ENCODE results near the gene TMEM132E. TPM values are rescaled to one million over a fixed set of nuclear protein-coding genes. Genes with fewer than 3 reads are reported as not detected.
"Not testable (repeated sequence)": the region's sequence is repeated elsewhere in the genome, so short reads cannot be mapped to it uniquely, and the experiment has no call there.

Gene TMEM132E
- total RNA-seq, 3 donors from 2014 or later (not counting 1 experiment from before 2014, with no cell fraction given) = 0.05 to 0.08 TPM; not detected in 1

DNA sequence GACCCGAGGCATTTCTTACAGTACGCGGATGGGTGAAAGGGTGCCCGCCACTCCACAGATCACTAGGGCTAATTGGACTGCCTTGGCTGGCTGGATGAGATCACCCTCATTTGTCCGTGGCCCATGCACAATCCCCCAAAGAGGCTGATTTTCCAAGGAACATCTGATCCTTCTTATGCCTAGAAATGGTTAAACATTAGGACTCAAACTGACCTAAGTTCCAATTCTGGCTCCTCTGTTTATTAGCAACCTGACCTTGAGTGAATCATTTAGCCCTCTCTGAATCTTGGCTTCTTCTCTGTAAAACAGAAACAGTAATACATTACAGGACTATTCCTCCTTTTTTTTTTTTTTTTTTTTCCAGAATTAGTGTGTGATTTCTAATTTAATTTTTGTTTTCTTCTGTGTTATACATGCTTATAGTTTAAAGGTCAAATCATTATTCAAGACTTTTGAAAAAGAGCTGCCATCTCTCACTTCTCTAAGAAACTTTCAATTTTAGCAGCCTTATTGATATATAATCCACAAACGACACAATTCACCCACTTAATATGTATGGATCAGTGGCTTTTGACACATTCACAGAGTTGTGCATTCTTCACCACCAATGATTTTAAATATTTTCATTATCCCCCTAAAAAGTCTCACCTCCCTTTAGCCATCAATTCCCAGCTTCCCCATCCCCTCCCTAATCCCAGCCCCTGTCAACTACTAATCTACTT lies 45.4 kb upstream of the TMEM132E start:
- no peaks in the 10 kb centered on the region for H3K4me1 ChIP-seq (ENCODE audit: control insufficient read depth, insufficient read depth, low read length)
- intact Hi-C loops (cut with micrococcal nuclease) = no loop called here
- no peak overlapping the region for H3K27ac ChIP-seq (ENCODE audit: low read length)
- no peaks in the 10 kb centered on the region for H3K9me3 ChIP-seq (ENCODE audit: control insufficient read depth, insufficient read depth, low read length)
- TF ChIP-seq, protein P1, sequence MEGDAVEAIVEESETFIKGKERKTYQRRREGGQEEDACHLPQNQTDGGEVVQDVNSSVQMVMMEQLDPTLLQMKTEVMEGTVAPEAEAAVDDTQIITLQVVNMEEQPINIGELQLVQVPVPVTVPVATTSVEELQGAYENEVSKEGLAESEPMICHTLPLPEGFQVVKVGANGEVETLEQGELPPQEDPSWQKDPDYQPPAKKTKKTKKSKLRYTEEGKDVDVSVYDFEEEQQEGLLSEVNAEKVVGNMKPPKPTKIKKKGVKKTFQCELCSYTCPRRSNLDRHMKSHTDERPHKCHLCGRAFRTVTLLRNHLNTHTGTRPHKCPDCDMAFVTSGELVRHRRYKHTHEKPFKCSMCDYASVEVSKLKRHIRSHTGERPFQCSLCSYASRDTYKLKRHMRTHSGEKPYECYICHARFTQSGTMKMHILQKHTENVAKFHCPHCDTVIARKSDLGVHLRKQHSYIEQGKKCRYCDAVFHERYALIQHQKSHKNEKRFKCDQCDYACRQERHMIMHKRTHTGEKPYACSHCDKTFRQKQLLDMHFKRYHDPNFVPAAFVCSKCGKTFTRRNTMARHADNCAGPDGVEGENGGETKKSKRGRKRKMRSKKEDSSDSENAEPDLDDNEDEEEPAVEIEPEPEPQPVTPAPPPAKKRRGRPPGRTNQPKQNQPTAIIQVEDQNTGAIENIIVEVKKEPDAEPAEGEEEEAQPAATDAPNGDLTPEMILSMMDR (IDR thresholded peaks at IDR 0.05) = no peak
- Mint-ChIP-seq H3K27ac (no peak overlapping the region), H3K4me1 (no peaks in the 10 kb centered on the region), H3K9me3 (no peaks in the 10 kb centered on the region), H3K36me3 (no peaks in the 10 kb centered on the region), H3K27me3 (ENCODE audit: low read depth in 2 of 2) (peaks cover 23 to 59% of the 10 kb centered on the region in 2 donors), H3K4me3 (no peak overlapping the region)
- WGBS (ENCODE audit: insufficient coverage) = 90% methylated on average over 6 of the region's 6 CpGs
- H3K36me3 ChIP-seq (ENCODE audit: control insufficient read depth, insufficient read depth, low read length) = no peaks in the 10 kb centered on the region
- no peak overlapping the region for H3K4me3 ChIP-seq (ENCODE audit: low read length)
- H3K27me3 ChIP-seq (ENCODE audit: control insufficient read depth, insufficient read depth, low read length) = peaks cover 5% of the 10 kb centered on the region
- ATAC-seq (no peak), DNase-seq (no peak)

DNA sequence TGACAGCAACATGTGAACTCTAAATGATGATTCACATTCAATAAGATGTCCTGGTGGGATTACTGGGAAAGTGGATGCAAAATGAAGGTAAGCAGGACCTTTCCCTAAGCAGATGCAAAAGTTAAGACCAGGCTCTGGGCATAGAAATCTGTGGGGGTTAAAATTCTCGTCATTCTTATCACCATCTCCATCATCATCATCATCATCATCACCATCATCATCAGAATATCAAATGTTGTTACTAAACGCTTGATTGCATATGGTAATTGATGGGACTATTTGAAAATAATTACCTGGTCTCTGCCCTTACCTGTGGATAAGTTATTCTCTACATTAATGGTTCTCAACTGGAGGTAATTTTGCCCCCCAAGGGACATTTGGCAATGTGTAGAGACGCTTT lies 41.9 kb upstream of the TMEM132E start:
- Histone ChIP-seq H3K4me3 (ENCODE audit: low read length) (no peak overlapping the region), H3K27me3 (ENCODE audit: control insufficient read depth, insufficient read depth, low read length) (peaks cover 3% of the 10 kb centered on the region), H3K9me3 (ENCODE audit: control insufficient read depth, insufficient read depth, low read length) (no peaks in the 10 kb centered on the region), H3K27ac (ENCODE audit: low read length) (no peak overlapping the region), H3K36me3 (ENCODE audit: control insufficient read depth, insufficient read depth, low read length) (no peaks in the 10 kb centered on the region), H3K4me1 (ENCODE audit: control insufficient read depth, insufficient read depth, low read length) (no peaks in the 10 kb centered on the region)
- Mint-ChIP-seq H3K4me3 (no peak overlapping the region), H3K9me3 (no peaks in the 10 kb centered on the region), H3K27ac (no peak overlapping the region), H3K27me3 (ENCODE audit: low read depth in 2 of 2) (peaks cover 21 to 62% of the 10 kb centered on the region in 2 donors), H3K4me1 (no peaks in the 10 kb centered on the region), H3K36me3 (no peaks in the 10 kb centered on the region)
- DNase-seq (no peak), ATAC-seq (no peak)
- TF ChIP-seq, protein P1 (IDR thresholded peaks at IDR 0.05) = no peak
- intact Hi-C loops (cut with micrococcal nuclease) = no loop called here
- 50% methylated on average over 1 of the region's 3 CpGs for WGBS (ENCODE audit: insufficient coverage)

DNA sequence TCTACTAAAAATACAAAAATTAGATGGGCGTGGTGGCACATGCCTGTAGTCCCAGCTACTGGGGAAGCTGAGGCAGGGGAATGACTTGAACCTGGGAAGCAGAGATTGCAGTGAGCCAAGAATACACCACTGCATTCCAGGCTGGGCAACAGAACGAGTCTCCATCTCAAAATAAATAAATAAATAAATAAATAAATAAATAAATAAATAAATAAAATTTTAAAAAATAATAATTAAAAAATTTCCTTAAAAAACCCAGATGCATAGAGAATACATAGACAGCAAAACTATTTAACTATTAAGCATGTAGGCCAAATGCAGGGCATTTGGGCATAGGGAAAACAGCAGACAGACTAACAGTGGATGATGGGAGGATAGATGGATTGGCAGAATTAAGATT lies 40.8 kb upstream of the TMEM132E start:
- H3K4me3 Mint-ChIP-seq; H3K27ac ChIP-seq (ENCODE audit: low read length); H3K36me3 Mint-ChIP-seq; H3K4me1 ChIP-seq (ENCODE audit: control insufficient read depth, insufficient read depth, low read length); H3K4me1 Mint-ChIP-seq; intact Hi-C loops (cut with micrococcal nuclease); H3K27me3 ChIP-seq (ENCODE audit: control insufficient read depth, insufficient read depth, low read length); H3K9me3 ChIP-seq (ENCODE audit: control insufficient read depth, insufficient read depth, low read length); H3K9me3 Mint-ChIP-seq; ATAC-seq; H3K36me3 ChIP-seq (ENCODE audit: control insufficient read depth, insufficient read depth, low read length); DNase-seq; H3K27ac Mint-ChIP-seq; H3K4me3 ChIP-seq (ENCODE audit: low read length): not testable (repeated sequence)
- H3K27me3 Mint-ChIP-seq (ENCODE audit: low read depth in 2 of 2) = peaks cover 18 to 55% of the 10 kb centered on the region in 2 donors
- WGBS (ENCODE audit: insufficient coverage) = 88% methylated on average over 1 of the region's 2 CpGs

DNA sequence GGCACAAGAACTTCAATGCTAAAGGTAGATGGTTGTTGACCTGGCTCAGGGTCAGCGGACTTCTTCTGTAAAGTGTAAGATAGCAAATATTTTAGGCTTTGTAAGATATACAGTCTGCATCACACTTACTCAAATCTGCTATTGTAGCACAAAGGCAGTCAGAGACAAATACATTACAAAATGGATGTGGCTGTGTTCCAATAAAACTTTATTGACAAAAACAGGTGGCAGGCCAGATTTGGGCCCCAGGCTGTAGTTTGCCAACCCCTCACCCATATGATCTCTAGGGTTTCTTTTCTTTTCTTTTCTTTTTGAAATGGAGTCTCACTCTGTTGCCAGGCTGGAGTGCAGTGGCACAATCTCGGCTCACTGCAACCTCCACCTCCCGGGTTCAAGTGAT lies 39.5 kb upstream of the TMEM132E start:
- Mint-ChIP-seq H3K36me3 (no peaks in the 10 kb centered on the region), H3K4me1 (no peaks in the 10 kb centered on the region), H3K27me3 (ENCODE audit: low read depth in 2 of 2) (peaks cover 14 to 54% of the 10 kb centered on the region in 2 donors), H3K4me3 (no peak overlapping the region), H3K9me3 (no peaks in the 10 kb centered on the region), H3K27ac (no peak overlapping the region)
- no peaks in the 10 kb centered on the region for H3K36me3 ChIP-seq (ENCODE audit: control insufficient read depth, insufficient read depth, low read length)
- ATAC-seq (no peak), DNase-seq (no peak)
- no peak overlapping the region for H3K27ac ChIP-seq (ENCODE audit: low read length)
- H3K27me3 ChIP-seq (ENCODE audit: control insufficient read depth, insufficient read depth, low read length) = peaks cover 3% of the 10 kb centered on the region
- TF ChIP-seq, protein P1 (IDR thresholded peaks at IDR 0.05) = no peak
- no peaks in the 10 kb centered on the region for H3K9me3 ChIP-seq (ENCODE audit: control insufficient read depth, insufficient read depth, low read length)
- no peaks in the 10 kb centered on the region for H3K4me1 ChIP-seq (ENCODE audit: control insufficient read depth, insufficient read depth, low read length)
- H3K4me3 ChIP-seq (ENCODE audit: low read length) = no peak overlapping the region
- intact Hi-C loops (cut with micrococcal nuclease) = loop anchor here (10.0 kb wide), 1 partner anchor 445 kb away; the partner anchor contains the start of gene LIG3
- WGBS (ENCODE audit: insufficient coverage) = no CpG with 5 or more reads among the region's 3 CpGs
